K562 (cell line): ENCODE measurements around the gene CRX. TPM values are rescaled to one million over a fixed set of nuclear protein-coding genes. Genes with fewer than 3 reads are reported as not detected.

Experiments
- DACH1 ChIP-seq: fragments of 450-650 bp; IDR thresholded peaks from 2 replicates; pipeline ENCODE4 v1.6.1; 2018; ENCODE audit not compliant: partially characterized antibody
- ELF1 ChIP-seq: fragments of 200-800 bp; sonication (Bioruptor generic); IDR thresholded peaks from 2 replicates; pipeline ENCODE4 v1.6.1; 2016; ENCODE audit warnings: missing genetic modification characterization, missing compliant biosample characterization
- HMGN3 ChIP-seq: IDR thresholded peaks from 2 replicates; pipeline ENCODE4 v1.6.1; 2011; ENCODE audit warnings: borderline replicate concordance, low read depth, mild to moderate bottlenecking, mixed read lengths, low read length; ENCODE audit not compliant: insufficient read length; ENCODE audit errors: extremely low read depth
- LCOR ChIP-seq: sonication (generic); formaldehyde crosslinking; IDR thresholded peaks from 2 replicates; pipeline ENCODE4 v1.8.0; 2022; ENCODE audit warnings: mild to moderate bottlenecking, missing genetic modification reagents
- MYC ChIP-seq, 2 experiments: fragments of 250-450 bp in 1 of 2; sonication (Bioruptor Pico) in 1 of 2; IDR thresholded peaks; 2 replicates each; pipeline versions ENCODE4 v1.5.1 to v1.6.1; 2012 to 2021; ENCODE audit warnings: low read depth in 2 of 2, borderline replicate concordance in 1 of 2, improper control_type of control experiment in 1 of 2, low read length in 1 of 2, mild to moderate bottlenecking in 1 of 2, moderate library complexity in 1 of 2
- NR4A1 ChIP-seq, 2 experiments: fragments of 250-450 bp in 1 of 2; fragments of 450-650 bp in 1 of 2; sonication (Bioruptor Pico) in 1 of 2; IDR thresholded peaks; 2 replicates each; pipeline versions ENCODE4 v1.4.0 to v1.6.1; 2016 to 2020; ENCODE audit warnings: mild to moderate bottlenecking in 2 of 2, missing compliant biosample characterization in 1 of 2, missing genetic modification characterization in 1 of 2, moderate library complexity in 1 of 2
- SMARCA5 ChIP-seq: fragments of 450-650 bp; IDR thresholded peaks from 2 replicates; pipeline ENCODE4 v1.6.1; 2016
- polyA plus RNA-seq, 8 experiments: library from polyadenylated mRNA; depleted of rRNA in 4 of 8; stranded (reverse) in 5 of 8; unstranded in 3 of 8; fragments of >200 nt; fragmentation: Nextera tagmentation in 2 of 8; fragmentation: Illumina TruSeq in 1 of 8; extraction: Ambion mirVana in 2 of 8; extraction: Trizol in 1 of 8; gene quantifications; 2 replicates each; pipeline versions ENCODE4 v1.2.1 to v1.2.3, GENCODE V29; 2011 to 2014; ENCODE audit warnings: inconsistent platforms in 1 of 8, missing spikeins in 1 of 8
- total RNA-seq, 7 experiments: library from RNA; depleted of rRNA in 6 of 7; stranded (reverse); fragments of >200 nt in 6 of 7; fragmentation: Illumina TruSeq in 2 of 7; extraction: Trizol in 2 of 7; gene quantifications; 2 replicates each; pipeline versions ENCODE4 v1.2.1 to v1.2.3, GENCODE V29; 2011 to 2021; ENCODE audit warnings: low replicate concordance in 1 of 7
- TF ChIP-seq, protein P1 (sequence below): fragments of 450-650 bp; formaldehyde crosslinking; IDR thresholded peaks from 2 replicates; pipeline ENCODE4 v1.4.0; 2020; ENCODE audit warnings: mild to moderate bottlenecking, moderate library complexity
- TF ChIP-seq, protein P2 (sequence below), 2 experiments: fragments of 450-650 bp; conservative IDR thresholded peaks; 2 replicates each; pipeline ENCODE4 v1.6.1; 2017; ENCODE audit warnings: mild to moderate bottlenecking in 2 of 2, moderate library complexity in 2 of 2
- TF ChIP-seq, protein P3 (sequence below), 2 experiments: IDR thresholded peaks; 2 replicates each; pipeline ENCODE4 v1.6.1; 2011; ENCODE audit warnings: borderline replicate concordance in 1 of 2, control low read depth in 1 of 2, low read depth in 1 of 2, low read length in 1 of 2, mild to moderate bottlenecking in 1 of 2, mixed read lengths in 1 of 2, moderate library complexity in 1 of 2; ENCODE audit not compliant: insufficient read depth in 1 of 2, insufficient read length in 1 of 2, poor library complexity in 1 of 2, severe bottlenecking in 1 of 2; ENCODE audit errors: extremely low read depth in 1 of 2

CRX gene
- total and polyA plus RNA-seq, 9 of the 15 experiments (the other 6 are each of a cell fraction or from before 2014, with no cell fraction given): 0.01 TPM; not detected in 8

DNA sequence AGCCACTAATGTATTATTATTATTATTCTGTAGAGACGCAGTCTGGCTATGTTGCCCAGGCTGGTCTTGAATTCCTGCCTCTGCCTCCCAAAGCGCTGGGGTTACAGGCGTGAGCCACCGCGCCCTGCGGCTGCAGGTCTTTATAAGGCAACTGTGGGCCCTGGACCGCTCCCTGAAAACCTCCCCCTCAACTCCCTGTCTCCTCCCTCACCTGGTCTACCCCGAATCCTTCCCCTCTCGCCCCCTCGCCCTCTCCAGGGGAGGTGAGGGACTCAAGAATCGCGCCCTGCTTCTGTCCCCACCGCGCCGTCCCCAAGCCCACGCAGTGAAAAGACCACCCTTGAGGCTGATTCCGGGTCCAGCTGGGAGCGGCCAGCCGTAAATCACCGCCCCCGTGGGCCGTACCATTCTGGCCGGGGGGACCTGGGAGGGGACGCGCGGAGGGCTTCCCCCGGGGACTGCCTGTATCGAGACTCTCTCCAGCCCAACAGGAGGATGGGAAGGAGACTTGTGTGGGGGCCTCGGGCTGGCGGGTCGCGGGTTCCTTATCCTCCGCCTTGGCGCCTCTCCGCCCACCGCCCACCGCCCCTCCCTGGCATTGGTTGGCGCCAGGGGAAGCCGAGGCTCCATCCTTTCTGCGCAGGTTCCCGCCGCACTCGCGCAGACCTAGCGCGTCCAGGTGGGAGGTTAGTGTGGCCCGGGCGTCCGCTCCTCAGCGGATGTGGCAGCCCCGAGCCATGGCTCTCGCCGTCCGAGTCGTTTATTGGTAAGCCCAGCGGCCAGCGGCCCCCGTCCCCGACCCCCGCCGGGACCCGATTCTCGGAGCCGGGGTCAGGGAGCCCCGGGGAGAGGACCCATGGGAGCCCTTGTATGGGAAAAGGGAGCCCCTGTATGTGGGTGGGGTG lies 43.4 kb upstream of the CRX start, which contains the start of gene SELENOW (continued):
- TF ChIP-seq MYC (IDR thresholded peaks at IDR 0.05; ENCODE audit: low read depth, low read length) (peak; percentile 38; the same call in 1 of the 2 replicates), MYC (CRISPR knock-in tag; IDR thresholded peaks at IDR 0.05; ENCODE audit: borderline replicate concordance, low read depth) (no peak), SMARCA5 (0 out of 2 replicates have a peak, but pooled peaks have one; percentile 11), DACH1 (peak; percentile 91), ELF1 (peak; percentile 73), NR4A1 (CRISPR knock-in tag; IDR thresholded peaks at IDR 0.05) (no peak), NR4A1 (tag; IDR thresholded peaks at IDR 0.05) (no peak), HMGN3 (peak; percentile 71), LCOR (CRISPR knock-in tag) (0 out of 2 replicates have a peak, but pooled peaks have one; percentile 71)
- TF ChIP-seq, protein P1, sequence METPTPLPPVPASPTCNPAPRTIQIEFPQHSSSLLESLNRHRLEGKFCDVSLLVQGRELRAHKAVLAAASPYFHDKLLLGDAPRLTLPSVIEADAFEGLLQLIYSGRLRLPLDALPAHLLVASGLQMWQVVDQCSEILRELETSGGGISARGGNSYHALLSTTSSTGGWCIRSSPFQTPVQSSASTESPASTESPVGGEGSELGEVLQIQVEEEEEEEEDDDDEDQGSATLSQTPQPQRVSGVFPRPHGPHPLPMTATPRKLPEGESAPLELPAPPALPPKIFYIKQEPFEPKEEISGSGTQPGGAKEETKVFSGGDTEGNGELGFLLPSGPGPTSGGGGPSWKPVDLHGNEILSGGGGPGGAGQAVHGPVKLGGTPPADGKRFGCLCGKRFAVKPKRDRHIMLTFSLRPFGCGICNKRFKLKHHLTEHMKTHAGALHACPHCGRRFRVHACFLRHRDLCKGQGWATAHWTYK (CRISPR knock-in tag): no peak
- TF ChIP-seq, protein P2, sequence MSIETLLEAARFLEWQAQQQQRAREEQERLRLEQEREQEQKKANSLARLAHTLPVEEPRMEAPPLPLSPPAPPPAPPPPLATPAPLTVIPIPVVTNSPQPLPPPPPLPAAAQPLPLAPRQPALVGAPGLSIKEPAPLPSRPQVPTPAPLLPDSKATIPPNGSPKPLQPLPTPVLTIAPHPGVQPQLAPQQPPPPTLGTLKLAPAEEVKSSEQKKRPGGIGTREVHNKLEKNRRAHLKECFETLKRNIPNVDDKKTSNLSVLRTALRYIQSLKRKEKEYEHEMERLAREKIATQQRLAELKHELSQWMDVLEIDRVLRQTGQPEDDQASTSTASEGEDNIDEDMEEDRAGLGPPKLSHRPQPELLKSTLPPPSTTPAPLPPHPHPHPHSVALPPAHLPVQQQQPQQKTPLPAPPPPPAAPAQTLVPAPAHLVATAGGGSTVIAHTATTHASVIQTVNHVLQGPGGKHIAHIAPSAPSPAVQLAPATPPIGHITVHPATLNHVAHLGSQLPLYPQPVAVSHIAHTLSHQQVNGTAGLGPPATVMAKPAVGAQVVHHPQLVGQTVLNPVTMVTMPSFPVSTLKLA (conservative IDR thresholded peaks at IDR 0.05): peak; percentile 11 to 69; a peak in 2 of 4 replicates
- TF ChIP-seq, protein P3, sequence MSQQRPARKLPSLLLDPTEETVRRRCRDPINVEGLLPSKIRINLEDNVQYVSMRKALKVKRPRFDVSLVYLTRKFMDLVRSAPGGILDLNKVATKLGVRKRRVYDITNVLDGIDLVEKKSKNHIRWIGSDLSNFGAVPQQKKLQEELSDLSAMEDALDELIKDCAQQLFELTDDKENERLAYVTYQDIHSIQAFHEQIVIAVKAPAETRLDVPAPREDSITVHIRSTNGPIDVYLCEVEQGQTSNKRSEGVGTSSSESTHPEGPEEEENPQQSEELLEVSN (IDR thresholded peaks at IDR 0.05; ENCODE audit: borderline replicate concordance in 1 of 2, extremely low read depth in 1 of 2, insufficient read depth in 1 of 2, insufficient read length in 1 of 2, low read depth in 1 of 2, low read length in 1 of 2, poor library complexity in 1 of 2, severe bottlenecking in 1 of 2): peak; percentile 20 to 51
